Nephron (organoid): ENCODE results near the gene COPS4.

Source experiments
- H3K27ac Mint-ChIP-seq, 3 experiments: 2 replicates each; pipeline ENCODE4 v1.8.0; 2020; ENCODE audit warnings: mixed read lengths in 3 of 3, mild to moderate bottlenecking in 2 of 3, moderate library complexity in 1 of 3
- H3K27me3 Mint-ChIP-seq: 2 replicates; pipeline ENCODE4 v1.8.0; 2021; ENCODE audit warnings: low read depth, mild to moderate bottlenecking, moderate library complexity, mixed read lengths
- H3K36me3 Mint-ChIP-seq: 2 replicates; pipeline ENCODE4 v1.8.0; 2020; ENCODE audit warnings: low read depth, mixed read lengths
- H3K4me1 Mint-ChIP-seq: 2 replicates; pipeline ENCODE4 v1.8.0; 2020; ENCODE audit warnings: mixed read lengths
- H3K4me3 Mint-ChIP-seq, 3 experiments: 2 replicates each; pipeline ENCODE4 v1.8.0; 2020; ENCODE audit warnings: mild to moderate bottlenecking in 3 of 3, mixed read lengths in 3 of 3, moderate library complexity in 2 of 3
- H3K9me3 Mint-ChIP-seq: 2 replicates; pipeline ENCODE4 v1.8.0; 2020; ENCODE audit warnings: mixed read lengths
- TF ChIP-seq, protein P1 (sequence below), 3 experiments: fragments of 200-600 bp; sonication (generic); IDR thresholded peaks; one replicate each; pipeline ENCODE4 v1.5.0; 2021; ENCODE audit warnings: antibody characterized with exemption in 3 of 3; ENCODE audit not compliant: unreplicated experiment in 3 of 3

The COPS4 gene

DNA sequence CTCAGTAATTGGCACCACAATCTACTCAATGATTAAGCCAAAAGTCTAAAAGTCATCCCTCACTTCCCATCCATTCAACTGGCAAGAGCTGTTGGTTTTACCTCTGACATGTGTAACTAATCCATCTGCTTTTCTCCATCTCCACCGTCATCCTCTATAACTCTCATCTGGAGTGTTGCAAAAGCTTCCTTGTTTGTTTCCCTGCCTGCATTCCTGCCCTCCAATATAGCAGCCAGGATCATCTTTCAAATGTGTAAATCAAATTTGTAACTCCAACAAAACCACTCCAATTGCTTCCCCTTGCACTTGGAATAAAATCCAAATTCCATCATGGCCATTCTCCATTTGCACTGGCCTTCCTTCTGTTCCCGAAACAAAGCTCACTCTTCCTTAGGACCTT is 83.9 kb downstream of the COPS4 start:
- TF ChIP-seq, protein P1, sequence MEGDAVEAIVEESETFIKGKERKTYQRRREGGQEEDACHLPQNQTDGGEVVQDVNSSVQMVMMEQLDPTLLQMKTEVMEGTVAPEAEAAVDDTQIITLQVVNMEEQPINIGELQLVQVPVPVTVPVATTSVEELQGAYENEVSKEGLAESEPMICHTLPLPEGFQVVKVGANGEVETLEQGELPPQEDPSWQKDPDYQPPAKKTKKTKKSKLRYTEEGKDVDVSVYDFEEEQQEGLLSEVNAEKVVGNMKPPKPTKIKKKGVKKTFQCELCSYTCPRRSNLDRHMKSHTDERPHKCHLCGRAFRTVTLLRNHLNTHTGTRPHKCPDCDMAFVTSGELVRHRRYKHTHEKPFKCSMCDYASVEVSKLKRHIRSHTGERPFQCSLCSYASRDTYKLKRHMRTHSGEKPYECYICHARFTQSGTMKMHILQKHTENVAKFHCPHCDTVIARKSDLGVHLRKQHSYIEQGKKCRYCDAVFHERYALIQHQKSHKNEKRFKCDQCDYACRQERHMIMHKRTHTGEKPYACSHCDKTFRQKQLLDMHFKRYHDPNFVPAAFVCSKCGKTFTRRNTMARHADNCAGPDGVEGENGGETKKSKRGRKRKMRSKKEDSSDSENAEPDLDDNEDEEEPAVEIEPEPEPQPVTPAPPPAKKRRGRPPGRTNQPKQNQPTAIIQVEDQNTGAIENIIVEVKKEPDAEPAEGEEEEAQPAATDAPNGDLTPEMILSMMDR (IDR thresholded peaks at IDR 0.05; ENCODE audit: unreplicated experiment in 3 of 3): no peak
- H3K4me3 Mint-ChIP-seq: no peak overlapping the region
- H3K27me3 Mint-ChIP-seq: no peaks in the 10 kb centered on the region
- no peak overlapping the region for H3K27ac Mint-ChIP-seq
- H3K9me3 Mint-ChIP-seq: peaks cover 8% of the 10 kb centered on the region
- H3K36me3 Mint-ChIP-seq: no peaks in the 10 kb centered on the region
- H3K4me1 Mint-ChIP-seq: no peaks in the 10 kb centered on the region

DNA sequence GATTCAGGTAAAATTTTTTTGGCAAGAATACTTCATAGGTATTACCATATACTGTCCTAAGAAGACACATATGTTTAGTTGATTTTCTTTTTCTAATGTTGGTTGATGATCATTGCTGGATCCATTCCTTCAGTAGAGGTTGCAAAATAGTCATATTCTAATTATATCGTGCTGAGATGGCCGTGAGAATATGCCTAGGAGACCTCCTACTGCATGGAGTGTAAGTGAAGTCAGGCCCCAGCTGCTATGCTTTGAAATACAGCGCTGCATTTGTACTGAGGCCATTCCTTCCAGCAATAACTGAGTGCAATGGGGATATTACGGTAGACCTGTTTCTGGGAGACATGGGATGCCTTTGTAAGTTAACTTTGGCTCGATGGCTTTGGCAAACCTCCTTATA is 86.3 kb downstream of the COPS4 start:
- H3K36me3 Mint-ChIP-seq: no peaks in the 10 kb centered on the region
- H3K4me3 Mint-ChIP-seq: no peak overlapping the region
- peaks cover 9% of the 10 kb centered on the region for H3K9me3 Mint-ChIP-seq
- TF ChIP-seq, protein P1 (IDR thresholded peaks at IDR 0.05; ENCODE audit: unreplicated experiment in 3 of 3): no peak
- H3K4me1 Mint-ChIP-seq: no peaks in the 10 kb centered on the region
- no peaks in the 10 kb centered on the region for H3K27me3 Mint-ChIP-seq
- no peak overlapping the region for H3K27ac Mint-ChIP-seq

DNA sequence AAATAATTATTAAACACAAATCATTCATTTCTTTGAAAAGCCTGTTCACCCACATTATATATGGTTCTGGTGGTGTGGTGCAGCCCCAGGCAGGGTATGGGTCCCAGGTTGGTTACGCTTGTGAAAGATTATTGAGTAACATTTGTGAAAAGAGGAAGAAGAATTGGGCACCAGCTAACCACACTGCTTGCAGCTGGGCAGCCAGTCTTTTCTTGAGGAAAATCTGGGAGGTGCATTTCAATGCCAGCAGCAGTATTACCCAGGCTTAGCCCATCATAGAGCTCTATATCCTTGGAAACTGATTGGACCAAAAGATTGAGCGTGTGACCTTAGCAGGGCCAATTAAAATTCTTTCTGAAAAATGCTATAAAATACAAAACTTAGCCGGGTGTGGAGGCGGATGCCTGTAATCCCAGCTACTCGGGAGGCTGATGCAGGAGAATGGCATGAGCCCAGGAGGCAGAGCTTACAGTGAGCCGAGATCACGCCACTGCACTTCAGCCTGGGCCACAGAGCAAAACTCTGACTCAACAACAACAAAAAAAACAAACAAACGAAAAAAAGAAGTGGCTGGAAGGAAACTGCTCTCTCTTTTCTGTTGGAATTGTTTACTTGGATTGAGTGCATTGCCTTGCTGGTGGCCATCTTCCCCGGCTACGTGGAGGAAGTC is 89.3 kb downstream of the COPS4 start:
- Mint-ChIP-seq H3K27me3 (no peaks in the 10 kb centered on the region), H3K9me3 (peaks cover 21% of the 10 kb centered on the region), H3K4me3 (no peak overlapping the region), H3K36me3 (no peaks in the 10 kb centered on the region), H3K4me1 (no peaks in the 10 kb centered on the region), H3K27ac (no peak overlapping the region)
- TF ChIP-seq, protein P1 (IDR thresholded peaks at IDR 0.05; ENCODE audit: unreplicated experiment in 3 of 3): no peak
